Kidney (tissue), 14 donors: ENCODE measurements around the gene SET. TPM values are rescaled to one million over a fixed set of nuclear protein-coding genes. Genes with fewer than 3 reads are reported as not detected.

Experiments
- DNase-seq, 5 donors: peaks; one replicate each; pipeline ENCODE4 v3.0.0-alpha.2; 2013 to 2020
- FAIRE-seq: peaks from 2 replicates; lab custom pipeline; 2012; peaks lifted over from hg19 to GRCh38; lab: Jason Lieb, UNC
- H3K27ac ChIP-seq, 2 donors: one replicate each; pipeline ENCODE4 v1.7.0; 2013; ENCODE audit warnings: low read depth in 2 of 2, low read length in 2 of 2, inconsistent platforms in 1 of 2
- H3K27me3 ChIP-seq: one replicate; pipeline ENCODE4 v1.7.1; 2013; ENCODE audit warnings: low read length, inconsistent platforms; ENCODE audit not compliant: control insufficient read depth, insufficient read depth
- H3K36me3 ChIP-seq, 3 donors: one replicate each; pipeline versions ENCODE4 v1.7.0 to v1.7.1; 2013; ENCODE audit warnings: low read length in 3 of 3, control low read depth in 1 of 3, inconsistent platforms in 1 of 3; ENCODE audit not compliant: insufficient read depth in 3 of 3, control insufficient read depth in 2 of 3
- H3K4me1 ChIP-seq, 3 donors: one replicate each; pipeline versions ENCODE4 v1.7.0 to v1.7.1; 2013; ENCODE audit warnings: low read length in 3 of 3, inconsistent platforms in 1 of 3, low read depth in 1 of 3; ENCODE audit not compliant: control insufficient read depth in 2 of 3, insufficient read depth in 2 of 3
- H3K4me3 ChIP-seq, 3 donors: one replicate each; pipeline versions ENCODE4 v1.7.0 to v1.8.1; 2013; ENCODE audit warnings: low read length in 3 of 3, control low read depth in 1 of 3, inconsistent platforms in 1 of 3
- H3K9ac ChIP-seq, 3 donors: one replicate each; pipeline versions ENCODE4 v1.7.0 to v1.7.1; 2013; ENCODE audit warnings: low read length in 3 of 3, control low read depth in 1 of 3, inconsistent platforms in 1 of 3
- H3K9me3 ChIP-seq, 3 donors: one replicate each; pipeline versions ENCODE4 v1.7.0 to v1.7.1; 2013; ENCODE audit warnings: low read length in 3 of 3, control low read depth in 1 of 3, inconsistent platforms in 1 of 3; ENCODE audit not compliant: control insufficient read depth in 2 of 3, insufficient read depth in 1 of 3
- intact Hi-C: fragments of 100-400 bp; cut with DNase I; formaldehyde crosslinking; loops from one replicate; pipeline ENCODE4 v1.11.1; 2022
- polyA plus RNA-seq: library from polyadenylated mRNA; stranded (reverse); fragments of 350-450 nt; fragmentation: Illumina TruSeq; extraction: RNeasy Lipid Tissue Mini Kit (QIAGEN cat#74804); gene quantifications from one replicate; pipeline ENCODE4 v1.2.3, GENCODE V29; 2014; ENCODE audit warnings: low read depth, low replicate concordance; ENCODE audit not compliant: insufficient read depth
- total RNA-seq: library from RNA; stranded (reverse); fragmentation: NEBNext Ultra II Directional; extraction: Animal tissue kit (Norgen Biotek cat#: 25700); gene quantifications from one replicate; pipeline ENCODE4 v1.2.1, GENCODE V29; 2021
- TF ChIP-seq, protein P1 (sequence below): IDR thresholded peaks from 3 replicates; pipeline ENCODE4 v1.5.1; 2012; ENCODE audit warnings: mild to moderate bottlenecking, moderate library complexity, borderline replicate concordance; ENCODE audit not compliant: insufficient read depth; ENCODE audit errors: extremely low read depth
- donor health status: control.
- donor health status: control.
- donor health status: control.
- donor health status: control.
- donor health status: control.
- donor health status: DM: yes; HTN: yes; CAD: no.
- donor health status: Normal renal cell carcinoma (clear cell type).

The SET gene
- total and polyA plus RNA-seq, 2 donors from 2014 or later, result 127 to 247 TPM

DNA sequence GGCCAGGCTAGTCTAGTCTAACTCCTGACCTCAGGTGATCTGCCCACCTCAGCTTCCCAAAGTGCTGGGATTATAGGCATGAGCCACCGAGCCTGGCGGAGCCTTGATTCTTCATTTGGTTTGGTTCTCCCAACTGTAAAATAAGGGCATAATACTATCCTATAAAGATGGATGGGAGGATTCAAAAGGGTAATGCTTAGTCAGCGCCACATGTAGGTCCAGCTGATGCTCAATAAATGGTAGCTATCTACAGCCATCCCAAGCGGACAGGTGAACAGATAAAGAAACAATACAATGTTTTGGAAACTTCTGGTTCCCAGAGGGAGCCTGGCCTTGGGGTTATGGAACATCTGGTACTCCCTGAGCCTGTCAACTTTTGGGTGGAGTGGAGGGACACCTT lies 13.6 kb upstream of the SET start:
- H3K36me3 ChIP-seq, result no peaks in the 10 kb centered on the region
- intact Hi-C loops, result no loop called here
- DNase-seq, result peak in 2 of 5 donors; percentile 0
- no peaks in the 10 kb centered on the region for H3K4me1 ChIP-seq
- H3K27ac ChIP-seq, result no peak overlapping the region
- no peaks in the 10 kb centered on the region for H3K27me3 ChIP-seq
- no peak overlapping the region for H3K4me3 ChIP-seq
- FAIRE-seq, result no peak
- no peak overlapping the region for H3K9ac ChIP-seq
- no peaks in the 10 kb centered on the region for H3K9me3 ChIP-seq
- TF ChIP-seq, protein P1, sequence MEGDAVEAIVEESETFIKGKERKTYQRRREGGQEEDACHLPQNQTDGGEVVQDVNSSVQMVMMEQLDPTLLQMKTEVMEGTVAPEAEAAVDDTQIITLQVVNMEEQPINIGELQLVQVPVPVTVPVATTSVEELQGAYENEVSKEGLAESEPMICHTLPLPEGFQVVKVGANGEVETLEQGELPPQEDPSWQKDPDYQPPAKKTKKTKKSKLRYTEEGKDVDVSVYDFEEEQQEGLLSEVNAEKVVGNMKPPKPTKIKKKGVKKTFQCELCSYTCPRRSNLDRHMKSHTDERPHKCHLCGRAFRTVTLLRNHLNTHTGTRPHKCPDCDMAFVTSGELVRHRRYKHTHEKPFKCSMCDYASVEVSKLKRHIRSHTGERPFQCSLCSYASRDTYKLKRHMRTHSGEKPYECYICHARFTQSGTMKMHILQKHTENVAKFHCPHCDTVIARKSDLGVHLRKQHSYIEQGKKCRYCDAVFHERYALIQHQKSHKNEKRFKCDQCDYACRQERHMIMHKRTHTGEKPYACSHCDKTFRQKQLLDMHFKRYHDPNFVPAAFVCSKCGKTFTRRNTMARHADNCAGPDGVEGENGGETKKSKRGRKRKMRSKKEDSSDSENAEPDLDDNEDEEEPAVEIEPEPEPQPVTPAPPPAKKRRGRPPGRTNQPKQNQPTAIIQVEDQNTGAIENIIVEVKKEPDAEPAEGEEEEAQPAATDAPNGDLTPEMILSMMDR, result no peak

DNA sequence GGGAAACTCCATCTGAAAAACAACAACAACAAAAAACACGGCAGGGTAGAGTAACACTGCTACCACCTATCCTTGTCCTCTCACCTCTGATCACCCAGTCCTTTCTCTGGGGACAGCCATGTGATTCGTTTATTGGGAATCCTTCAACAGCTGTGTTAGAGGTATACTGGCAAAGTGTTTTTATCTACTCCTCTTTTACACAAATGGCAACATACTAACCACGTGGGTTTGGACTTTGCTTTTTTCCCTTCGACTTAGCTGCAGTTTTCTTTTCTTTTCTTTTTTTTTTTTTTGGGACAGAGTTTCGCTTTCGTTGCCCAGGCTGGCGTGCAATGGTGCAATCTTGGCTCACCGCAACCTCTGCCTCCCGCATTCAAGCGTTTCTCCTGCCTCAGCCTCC lies 11.2 kb upstream of the SET start:
- TF ChIP-seq, protein P1, result no peak
- no peaks in the 10 kb centered on the region for H3K27me3 ChIP-seq
- no peak for FAIRE-seq
- H3K4me1 ChIP-seq, result no peaks in the 10 kb centered on the region
- peak overlapping the region in 2 of 3 donors; percentile 39 to 55 for H3K4me3 ChIP-seq
- intact Hi-C loops, result no loop called here
- H3K9ac ChIP-seq, result no peak overlapping the region
- DNase-seq, result peak in 1 of 5 donors; percentile 10
- no peaks in the 10 kb centered on the region for H3K9me3 ChIP-seq
- no peaks in the 10 kb centered on the region for H3K36me3 ChIP-seq
- H3K27ac ChIP-seq, result peak overlapping the region in 1 of 2 donors; percentile 32

DNA sequence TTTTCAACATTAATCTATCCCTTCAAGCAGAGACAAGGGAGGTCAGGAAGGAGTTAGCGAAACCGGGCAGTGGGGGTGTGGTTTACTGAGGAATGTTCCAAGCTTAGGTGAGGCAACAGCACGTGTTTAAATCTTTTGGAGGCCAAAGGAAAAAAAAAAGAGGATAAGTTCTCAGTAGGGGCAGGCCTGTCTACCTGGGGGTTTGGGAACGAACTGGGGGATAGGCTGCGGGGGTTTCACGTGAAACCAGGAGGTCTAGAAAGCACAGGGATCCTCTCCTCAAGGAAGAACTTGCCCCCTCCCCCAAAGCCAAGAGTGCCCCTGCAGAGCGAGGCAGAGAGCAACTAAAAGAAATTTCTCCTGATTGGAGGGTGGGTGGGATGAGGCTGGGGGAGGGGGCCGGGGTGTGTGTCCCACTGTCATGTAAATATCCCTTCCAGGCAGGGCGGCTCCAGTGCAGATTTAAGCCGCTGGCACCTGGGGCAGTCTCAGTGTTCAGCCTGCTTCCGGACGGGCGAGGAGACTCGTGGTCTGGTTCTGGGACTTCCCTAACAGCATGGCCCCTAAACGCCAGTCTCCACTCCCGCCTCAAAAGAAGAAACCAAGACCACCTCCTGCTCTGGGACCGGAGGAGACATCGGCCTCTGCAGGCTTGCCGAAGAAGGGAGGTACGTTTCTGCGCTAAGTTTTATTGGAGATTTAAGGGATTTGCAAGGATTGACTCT lies 5.5 kb upstream of the SET start:
- no peaks in the 10 kb centered on the region for H3K36me3 ChIP-seq
- TF ChIP-seq, protein P1, result no peak
- FAIRE-seq (no peak), DNase-seq (peak; percentile 54 to 86 (median 76))
- H3K9ac ChIP-seq, result peak overlapping the region; percentile 56 to 96 (median 82)
- H3K4me3 ChIP-seq, result peak overlapping the region; percentile 78 to 85 (median 81)
- intact Hi-C loops, result no loop called here
- peak overlapping the region; percentile 94 to 95 for H3K27ac ChIP-seq
- H3K9me3 ChIP-seq, result no peaks in the 10 kb centered on the region
- peaks cover 4 to 27% (median 13%) of the 10 kb centered on the region in 3 donors for H3K4me1 ChIP-seq
- H3K27me3 ChIP-seq, result no peaks in the 10 kb centered on the region
